K562 (cell line): ENCODE results near the gene ZNF780A. TPM values are rescaled to one million over a fixed set of nuclear protein-coding genes. Genes with fewer than 3 reads are reported as not detected.

Experiments
- ATAC-seq: fragments of 200-7000 bp; cut with Tn5 transposase; 3 replicates; pipeline ENCODE4 v1.9.1; 2020; ENCODE audit warnings: moderate library complexity
- BruUV-seq: library from RNA; stranded (reverse); fragments of 400-500 nt; replicated peaks from 2 replicates; lab custom pipeline; 2021; lab: Mats Ljungman, UMichigan
- CTCF ChIA-PET: fragments of 300-600 bp; formaldehyde crosslinking; extraction: SDS; loops from one replicate; lab custom pipeline; 2021; ENCODE audit warnings: low intra/inter-chr PET ratio; lab: Yijun Ruan, JAX
- POLR2A ChIA-PET: fragments of 300-600, 350-650 bp; sonication (Branson Sonifier 250); formaldehyde crosslinking; extraction: SDS; loops from one replicate; lab custom pipeline; 2021; ENCODE audit warnings: antibody characterized with exemption, inconsistent platforms; lab: Yijun Ruan, JAX
- DNase-seq, 4 experiments: peaks; one replicate each; pipeline versions ENCODE4 v3.0.0 to v3.0.0-alpha.2; 2011 to 2018; ENCODE audit warnings: low spot score in 3 of 4, mixed read lengths in 3 of 4; ENCODE audit errors: extremely low read depth in 1 of 4
- FAIRE-seq: peaks from 2 replicates; lab custom pipeline; 2011; peaks lifted over from hg19 to GRCh38; lab: Jason Lieb, UNC
- H2AFZ ChIP-seq: 2 replicates; pipeline ENCODE4 v1.6.0; 2011; ENCODE audit warnings: low read depth, low read length, control low read depth, inconsistent platforms
- H3K27ac ChIP-seq: fragments of 200-600 bp; 3 replicates; pipeline ENCODE4 v1.8.0; 2011; ENCODE audit warnings: low read depth, mild to moderate bottlenecking, control low read depth, inconsistent platforms, low read length, moderate library complexity, mixed read lengths; ENCODE audit errors: extremely low read depth
- H3K27me3 ChIP-seq, 2 experiments: fragments of 300-600 bp in 1 of 2; 2 replicates in 1 of 2; 3 replicates in 1 of 2; pipeline versions ENCODE4 v1.6.0 to v1.8.0; 2011; ENCODE audit warnings: inconsistent platforms in 2 of 2, low read length in 2 of 2, mild to moderate bottlenecking in 1 of 2, mixed read lengths in 1 of 2, moderate library complexity in 1 of 2; ENCODE audit not compliant: control insufficient read depth in 2 of 2, insufficient read depth in 2 of 2
- H3K36me3 ChIP-seq: fragments of 300-600 bp; 3 replicates; pipeline ENCODE4 v1.8.0; 2011; ENCODE audit warnings: mild to moderate bottlenecking, low read length, inconsistent platforms; ENCODE audit not compliant: control insufficient read depth, insufficient read depth
- H3K4me1 ChIP-seq, 2 experiments: fragments of 200-600 bp in 1 of 2; replicated peaks in 1 of 2; 2 replicates in 1 of 2; 3 replicates in 1 of 2; pipeline versions ENCODE4 v1.5.1 to v1.8.0; 2011; ENCODE audit warnings: inconsistent platforms in 2 of 2, low read length in 2 of 2, mild to moderate bottlenecking in 1 of 2, mixed read lengths in 1 of 2, moderate library complexity in 1 of 2; ENCODE audit not compliant: control insufficient read depth in 2 of 2, insufficient read depth in 2 of 2
- H3K4me2 ChIP-seq: 2 replicates; pipeline ENCODE4 v1.6.1; 2011; ENCODE audit warnings: low read length, control low read depth, inconsistent platforms, mixed read lengths; ENCODE audit not compliant: insufficient read depth
- H3K4me3 ChIP-seq: fragments of 200-600 bp; sonication (generic), shearing (Covaris generic); 2 replicates; pipeline ENCODE4 v1.5.1; 2016; ENCODE audit warnings: control low read depth, inconsistent platforms
- H3K79me2 ChIP-seq: fragments of 200-600 bp; 3 replicates; pipeline ENCODE4 v1.8.0; 2011; ENCODE audit warnings: low read length, inconsistent platforms; ENCODE audit not compliant: control insufficient read depth, insufficient read depth
- H3K9ac ChIP-seq, 2 experiments: 2 replicates each; pipeline versions ENCODE4 v1.6.0 to v1.6.1; 2011; ENCODE audit warnings: low read depth in 2 of 2, low read length in 2 of 2, control low read depth in 1 of 2, inconsistent platforms in 1 of 2, mild to moderate bottlenecking in 1 of 2, mixed read lengths in 1 of 2; ENCODE audit not compliant: insufficient read depth in 1 of 2
- H3K9me1 ChIP-seq: one replicate; pipeline ENCODE4 v1.6.0; 2011; ENCODE audit warnings: inconsistent platforms, mild to moderate bottlenecking, low read length, moderate library complexity; ENCODE audit not compliant: control insufficient read depth, insufficient read depth
- H3K9me3 ChIP-seq: replicated peaks from 2 replicates; pipeline ENCODE4 v1.5.1; 2011; ENCODE audit warnings: low read depth, low read length, inconsistent platforms; ENCODE audit not compliant: control insufficient read depth, insufficient read depth
- H4K20me1 ChIP-seq: replicated peaks from 2 replicates; pipeline ENCODE4 v1.6.1; 2011; ENCODE audit warnings: low read length, inconsistent platforms, mixed read lengths; ENCODE audit not compliant: control insufficient read depth, insufficient read depth
- ARID3A ChIP-seq: IDR thresholded peaks from 2 replicates; pipeline ENCODE4 v1.6.1; 2012; ENCODE audit warnings: low read depth, low read length, improper control_type of control experiment, borderline replicate concordance
- CC2D1A ChIP-seq: fragments of 450-650 bp; IDR thresholded peaks from 2 replicates; pipeline ENCODE4 v1.6.1; 2017; ENCODE audit warnings: mild to moderate bottlenecking
- CCNT2 ChIP-seq: IDR thresholded peaks from 2 replicates; pipeline ENCODE4 v1.6.1; 2011; ENCODE audit warnings: borderline replicate concordance, low read depth, mild to moderate bottlenecking, moderate library complexity, mixed read lengths, low read length; ENCODE audit not compliant: insufficient read length; ENCODE audit errors: extremely low read depth
- ILK ChIP-seq: fragments of 450-650 bp; IDR thresholded peaks from 2 replicates; pipeline ENCODE4 v1.6.1; 2016; ENCODE audit warnings: missing genetic modification characterization, low read depth, mild to moderate bottlenecking, missing compliant biosample characterization, moderate library complexity, borderline replicate concordance
- KLF1 ChIP-seq: fragments of 450-650 bp; IDR thresholded peaks from 2 replicates; pipeline ENCODE4 v1.6.1; 2016; ENCODE audit warnings: missing genetic modification characterization, missing compliant biosample characterization
- LCOR ChIP-seq: sonication (generic); formaldehyde crosslinking; IDR thresholded peaks from 2 replicates; pipeline ENCODE4 v1.8.0; 2022; ENCODE audit warnings: mild to moderate bottlenecking, missing genetic modification reagents
- MAZ ChIP-seq, 2 experiments: fragments of 450-650 bp in 1 of 2; sonication (generic) in 1 of 2; formaldehyde crosslinking; IDR thresholded peaks in 1 of 2; conservative IDR thresholded peaks in 1 of 2; 2 replicates each; pipeline versions ENCODE4 v1.4.0 to v1.5.0; 2020; ENCODE audit warnings: mild to moderate bottlenecking in 1 of 2, missing genetic modification reagents in 1 of 2
- POLR2AphosphoS5 ChIP-seq: IDR thresholded peaks from 2 replicates; pipeline ENCODE4 v1.6.1; 2011; ENCODE audit warnings: mild to moderate bottlenecking, low read depth, low read length, moderate library complexity; ENCODE audit not compliant: control insufficient read depth, insufficient read depth
- PTBP1 ChIP-seq: fragments of 200-400 bp; formaldehyde crosslinking; IDR thresholded peaks from 2 replicates; pipeline ENCODE4 v1.6.1; 2017; ENCODE audit warnings: low read depth, low read length
- RBM22 ChIP-seq: fragments of 200-400 bp; formaldehyde crosslinking; IDR thresholded peaks from 2 replicates; pipeline ENCODE4 v1.6.1; 2018; ENCODE audit warnings: low read length, low read depth; ENCODE audit not compliant: poor library complexity, severe bottlenecking
- RBM25 ChIP-seq: fragments of 200-400 bp; formaldehyde crosslinking; IDR thresholded peaks from 2 replicates; pipeline ENCODE4 v1.6.1; 2018; ENCODE audit warnings: low read length, low read depth, moderate library complexity; ENCODE audit not compliant: severe bottlenecking
- SMARCB1 ChIP-seq: IDR thresholded peaks from 2 replicates; pipeline ENCODE4 v1.6.1; 2011; ENCODE audit warnings: improper control_type of control experiment, low read depth; ENCODE audit not compliant: insufficient read length
- SREBF1 ChIP-seq: fragments of 150-350 bp; IDR thresholded peaks from 2 replicates; pipeline ENCODE4 v1.6.1; 2014; ENCODE audit warnings: antibody characterized with exemption, low read depth, low read length, borderline replicate concordance
- SRSF7 ChIP-seq: fragments of 200-400 bp; formaldehyde crosslinking; optimal IDR thresholded peaks from 2 replicates; pipeline ENCODE3; 2017; ENCODE audit warnings: mild to moderate bottlenecking, low read depth, low read length
- ZBED1 ChIP-seq: IDR thresholded peaks from 2 replicates; pipeline ENCODE4 v1.6.1; 2014
- ZBTB1 ChIP-seq: sonication (generic); formaldehyde crosslinking; IDR thresholded peaks from 2 replicates; pipeline ENCODE4 v1.8.1; 2023; ENCODE audit warnings: missing genetic modification reagents, low read depth, mild to moderate bottlenecking, borderline replicate concordance
- ZFX ChIP-seq: sonication (generic); formaldehyde crosslinking; IDR thresholded peaks from 2 replicates; pipeline ENCODE4 v1.8.0; 2022; ENCODE audit warnings: mild to moderate bottlenecking, missing genetic modification reagents, moderate library complexity
- ZNF639 ChIP-seq, 2 experiments: fragments of 200-800 bp in 1 of 2; sonication (Bioruptor generic) in 1 of 2; sonication (generic) in 1 of 2; formaldehyde crosslinking in 1 of 2; IDR thresholded peaks in 1 of 2; conservative IDR thresholded peaks in 1 of 2; 2 replicates each; pipeline versions ENCODE4 v1.5.0 to v1.6.1; 2016 to 2020; ENCODE audit warnings: missing compliant biosample characterization in 1 of 2, missing genetic modification characterization in 1 of 2, missing genetic modification reagents in 1 of 2
- ZNF79 ChIP-seq: fragments of 250-450 bp; sonication (Bioruptor Pico); IDR thresholded peaks from 2 replicates; pipeline ENCODE4 v1.4.0; 2020; ENCODE audit warnings: low read depth, mild to moderate bottlenecking, moderate library complexity
- WGBS: fragments of 100-300 bp; shearing (Covaris generic); methylation state at CpG from one replicate; pipeline ENCODE4 v1.1.6; 2016; ENCODE audit warnings: low coverage, mixed read lengths; ENCODE audit not compliant: insufficient coverage; ENCODE audit errors: missing lambda C conversion rate; 5-methylcytosine and 5-hydroxymethylcytosine counted together
- in situ Hi-C: fragments of 300-500 bp; cut with MboI; formaldehyde crosslinking; loops from 4 replicates; pipeline ENCODE4 v1.15.0; 2018; ENCODE audit warnings: inconsistent platforms, mixed read lengths
- intact Hi-C: fragments of 100-400 bp; cut with micrococcal nuclease; formaldehyde crosslinking; loops from 2 replicates; pipeline ENCODE4 v1.14.2; 2022
- polyA plus RNA-seq, 8 experiments: library from polyadenylated mRNA; depleted of rRNA in 4 of 8; stranded (reverse) in 5 of 8; unstranded in 3 of 8; fragments of >200 nt; fragmentation: Nextera tagmentation in 2 of 8; fragmentation: Illumina TruSeq in 1 of 8; extraction: Ambion mirVana in 2 of 8; extraction: Trizol in 1 of 8; gene quantifications; 2 replicates each; pipeline versions ENCODE4 v1.2.1 to v1.2.3, GENCODE V29; 2011 to 2014; ENCODE audit warnings: inconsistent platforms in 1 of 8, missing spikeins in 1 of 8
- total RNA-seq, 7 experiments: library from RNA; depleted of rRNA in 6 of 7; stranded (reverse); fragments of >200 nt in 6 of 7; fragmentation: Illumina TruSeq in 2 of 7; extraction: Trizol in 2 of 7; gene quantifications; 2 replicates each; pipeline versions ENCODE4 v1.2.1 to v1.2.3, GENCODE V29; 2011 to 2021; ENCODE audit warnings: low replicate concordance in 1 of 7

ZNF780A gene
- total and polyA plus RNA-seq, 9 of the 15 experiments (the other 6 are each of a cell fraction or from before 2014, with no cell fraction given), result 11.7 to 36.1 (median 25.8) TPM

- POLR2A ChIA-PET, result no interaction called here
- in situ Hi-C loops, result no loop called here
- FAIRE-seq, result no peak
Measured at GRCh38 chr19:40110570-40110969, 19.8 kb upstream of the ZNF780A start.

More at GRCh38 chr19:40110570-40110969, 19.8 kb upstream of the ZNF780A start:
- Histone ChIP-seq H3K4me2 (no peak overlapping the region), H3K4me3 (no peak overlapping the region), H3K9ac (no peak overlapping the region), H3K27me3 (no peaks in the 10 kb centered on the region; a peak in 1 of 5 replicates), H2AFZ (no peak overlapping the region), H3K4me1 (no peaks in the 10 kb centered on the region), H4K20me1 (no peaks in the 10 kb centered on the region), H3K9me1 (no peaks in the 10 kb centered on the region), H3K27ac (no peak overlapping the region), H3K79me2 (no peaks in the 10 kb centered on the region), H3K9me3 (no peaks in the 10 kb centered on the region; the same call in 1 of the 2 replicates), H3K36me3 (no peaks in the 10 kb centered on the region)
- BruUV-seq, result no TSS peak
- ATAC-seq, result no peak
- DNase-seq, result no peak
- intact Hi-C loops, result no loop called here
- TF ChIP-seq LCOR (no peak), ZBED1 (no peak), SRSF7 (no peak), ILK (tag) (no peak), KLF1 (no peak), ARID3A (no peak), CCNT2 (no peak), ZBTB1 (CRISPR knock-in tag) (no peak), ZNF639 (CRISPR knock-in tag; conservative IDR thresholded peaks at IDR 0.05 in 1 of 2, IDR thresholded peaks at IDR 0.05 in 1 of 2) (no peak), MAZ (CRISPR knock-in tag; conservative IDR thresholded peaks at IDR 0.05 in 1 of 2, IDR thresholded peaks at IDR 0.05 in 1 of 2) (no peak), SREBF1 (no peak), ZNF79 (CRISPR knock-in tag) (no peak), PTBP1 (no peak), CC2D1A (no peak), RBM25 (no peak), ZFX (CRISPR knock-in tag) (no peak), SMARCB1 (no peak), POLR2AphosphoS5 (no peak), RBM22 (no peak)
- CTCF ChIA-PET, result no interaction called here
- WGBS, result 0% methylated on average over 2 of the region's 2 CpGs
